Measurements from ENCODE around the gene PTTG2. TPM values are rescaled to one million over a fixed set of nuclear protein-coding genes. Genes with fewer than 3 reads are reported as not detected.
A peak's percentile ranks its signal among the peaks of the same experiment; 100 is the strongest.

The PTTG2 gene
- total RNA-seq, 3 donors from 2014 or later (not counting 1 experiment from before 2014, with no cell fraction given), result 0.82 to 1.5 (median 1.2) TPM

DNA sequence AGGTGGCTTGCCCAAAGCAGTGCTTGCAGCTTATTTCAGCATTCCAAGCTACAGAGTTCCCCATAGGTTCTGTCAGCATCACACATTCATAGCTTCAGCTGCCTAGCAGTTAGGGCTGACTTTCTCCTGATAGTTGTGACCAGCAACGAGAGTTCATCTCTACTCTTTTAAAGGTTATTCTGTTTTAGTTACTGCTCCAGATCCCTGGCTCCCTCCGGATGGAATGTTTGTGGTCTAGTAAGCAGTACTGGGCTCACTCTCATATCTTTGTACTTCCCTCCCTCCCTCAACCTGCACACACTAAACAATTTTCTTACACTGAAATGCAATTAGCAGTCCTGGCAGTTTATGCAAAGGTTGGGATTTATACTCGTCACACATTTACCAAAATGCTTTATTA, 43.9 kb downstream of the PTTG2 start:
- H3K9me3 ChIP-seq (ENCODE audit: control insufficient read depth, insufficient read depth, low read length), result no peaks in the 10 kb centered on the region
- intact Hi-C loops (cut with micrococcal nuclease), result no loop called here
- no peak for ATAC-seq
- DNase-seq, result no peak
- no peaks in the 10 kb centered on the region for H3K9me3 Mint-ChIP-seq
- H3K36me3 ChIP-seq (ENCODE audit: control insufficient read depth, insufficient read depth, low read length), result no peaks in the 10 kb centered on the region
- peaks cover 56% of the 10 kb centered on the region in 2 donors for H3K4me1 Mint-ChIP-seq
- no peaks in the 10 kb centered on the region for H3K27me3 Mint-ChIP-seq (ENCODE audit: low read depth in 2 of 2)
- H3K4me3 ChIP-seq (ENCODE audit: low read length), result no peak overlapping the region
- no peak overlapping the region for H3K27ac Mint-ChIP-seq
- H3K4me3 Mint-ChIP-seq, result no peak overlapping the region
- no peaks in the 10 kb centered on the region for H3K36me3 Mint-ChIP-seq
- WGBS (ENCODE audit: insufficient coverage), result 100% methylated on average over 1 of the region's 3 CpGs
- TF ChIP-seq, protein P1, sequence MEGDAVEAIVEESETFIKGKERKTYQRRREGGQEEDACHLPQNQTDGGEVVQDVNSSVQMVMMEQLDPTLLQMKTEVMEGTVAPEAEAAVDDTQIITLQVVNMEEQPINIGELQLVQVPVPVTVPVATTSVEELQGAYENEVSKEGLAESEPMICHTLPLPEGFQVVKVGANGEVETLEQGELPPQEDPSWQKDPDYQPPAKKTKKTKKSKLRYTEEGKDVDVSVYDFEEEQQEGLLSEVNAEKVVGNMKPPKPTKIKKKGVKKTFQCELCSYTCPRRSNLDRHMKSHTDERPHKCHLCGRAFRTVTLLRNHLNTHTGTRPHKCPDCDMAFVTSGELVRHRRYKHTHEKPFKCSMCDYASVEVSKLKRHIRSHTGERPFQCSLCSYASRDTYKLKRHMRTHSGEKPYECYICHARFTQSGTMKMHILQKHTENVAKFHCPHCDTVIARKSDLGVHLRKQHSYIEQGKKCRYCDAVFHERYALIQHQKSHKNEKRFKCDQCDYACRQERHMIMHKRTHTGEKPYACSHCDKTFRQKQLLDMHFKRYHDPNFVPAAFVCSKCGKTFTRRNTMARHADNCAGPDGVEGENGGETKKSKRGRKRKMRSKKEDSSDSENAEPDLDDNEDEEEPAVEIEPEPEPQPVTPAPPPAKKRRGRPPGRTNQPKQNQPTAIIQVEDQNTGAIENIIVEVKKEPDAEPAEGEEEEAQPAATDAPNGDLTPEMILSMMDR (IDR thresholded peaks at IDR 0.05), result no peak
- peaks cover 40% of the 10 kb centered on the region for H3K4me1 ChIP-seq (ENCODE audit: control insufficient read depth, insufficient read depth, low read length)
- H3K27ac ChIP-seq (ENCODE audit: low read length), result no peak overlapping the region
- no peaks in the 10 kb centered on the region for H3K27me3 ChIP-seq (ENCODE audit: control insufficient read depth, insufficient read depth, low read length)

DNA sequence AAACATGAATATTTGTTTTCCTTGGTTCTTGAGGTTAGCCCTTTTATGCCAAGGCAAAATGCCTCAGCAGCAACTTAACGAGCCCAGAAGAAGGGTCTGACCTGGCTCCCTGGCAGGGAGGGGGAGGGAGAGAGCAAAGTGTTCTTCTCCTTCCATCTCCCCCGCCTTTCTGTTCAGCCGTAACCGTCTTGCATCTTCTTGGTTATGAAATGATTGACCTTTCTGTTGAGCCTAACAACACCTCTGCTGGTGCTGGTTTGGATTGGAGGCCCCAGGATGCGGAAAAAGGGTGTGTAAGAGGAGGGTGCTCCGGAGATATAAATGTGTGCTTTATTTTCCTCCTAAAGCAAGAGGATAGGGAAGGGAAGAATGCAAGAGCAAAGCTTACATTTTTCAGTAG, 44.7 kb downstream of the PTTG2 start:
- intact Hi-C loops (cut with micrococcal nuclease), result no loop called here
- ATAC-seq, result no peak
- Mint-ChIP-seq H3K4me3 (no peak overlapping the region), H3K9me3 (no peaks in the 10 kb centered on the region), H3K27me3 (ENCODE audit: low read depth in 2 of 2) (no peaks in the 10 kb centered on the region), H3K4me1 (peaks cover 48 to 56% of the 10 kb centered on the region in 2 donors), H3K36me3 (no peaks in the 10 kb centered on the region), H3K27ac (peak overlapping the region; percentile 24 to 35)
- Histone ChIP-seq H3K36me3 (ENCODE audit: control insufficient read depth, insufficient read depth, low read length) (no peaks in the 10 kb centered on the region), H3K9me3 (ENCODE audit: control insufficient read depth, insufficient read depth, low read length) (no peaks in the 10 kb centered on the region), H3K27ac (ENCODE audit: low read length) (no peak overlapping the region), H3K27me3 (ENCODE audit: control insufficient read depth, insufficient read depth, low read length) (no peaks in the 10 kb centered on the region), H3K4me1 (ENCODE audit: control insufficient read depth, insufficient read depth, low read length) (peaks cover 36% of the 10 kb centered on the region), H3K4me3 (ENCODE audit: low read length) (no peak overlapping the region)
- WGBS (ENCODE audit: insufficient coverage), result 90% methylated on average over 5 of the region's 6 CpGs
- TF ChIP-seq, protein P1 (IDR thresholded peaks at IDR 0.05), result no peak
- DNase-seq, result no peak

DNA sequence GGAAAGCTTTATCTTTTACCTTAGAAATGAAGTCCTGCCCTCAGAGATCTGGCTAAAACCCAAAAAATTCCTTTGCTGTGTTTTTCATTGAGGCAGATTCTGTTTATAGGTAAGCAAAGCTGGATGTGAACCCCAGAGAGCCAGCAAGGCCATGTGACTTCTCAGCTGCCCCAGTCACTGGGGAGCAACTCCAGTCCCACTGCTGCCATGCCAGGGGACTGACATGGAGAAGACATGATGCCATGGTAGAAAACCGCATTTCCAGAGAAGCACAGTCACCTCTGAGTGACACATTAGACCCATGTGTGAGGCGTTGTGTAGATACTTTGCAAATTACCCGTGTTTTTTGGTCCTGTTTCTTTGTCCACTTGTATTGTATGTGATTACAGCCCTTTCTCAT, 45.4 kb downstream of the PTTG2 start:
- Histone ChIP-seq H3K27me3 (ENCODE audit: control insufficient read depth, insufficient read depth, low read length) (no peaks in the 10 kb centered on the region), H3K4me1 (ENCODE audit: control insufficient read depth, insufficient read depth, low read length) (peaks cover 36% of the 10 kb centered on the region), H3K4me3 (ENCODE audit: low read length) (no peak overlapping the region), H3K27ac (ENCODE audit: low read length) (no peak overlapping the region), H3K36me3 (ENCODE audit: control insufficient read depth, insufficient read depth, low read length) (no peaks in the 10 kb centered on the region), H3K9me3 (ENCODE audit: control insufficient read depth, insufficient read depth, low read length) (no peaks in the 10 kb centered on the region)
- Mint-ChIP-seq H3K27me3 (ENCODE audit: low read depth in 2 of 2) (no peaks in the 10 kb centered on the region), H3K4me1 (peaks cover 52 to 60% of the 10 kb centered on the region in 2 donors), H3K4me3 (no peak overlapping the region), H3K27ac (no peak overlapping the region), H3K36me3 (no peaks in the 10 kb centered on the region), H3K9me3 (no peaks in the 10 kb centered on the region)
- 96% methylated on average over 3 of the region's 3 CpGs for WGBS (ENCODE audit: insufficient coverage)
- TF ChIP-seq, protein P1 (IDR thresholded peaks at IDR 0.05), result no peak
- DNase-seq, result no peak
- intact Hi-C loops (cut with micrococcal nuclease), result no loop called here
- no peak for ATAC-seq

DNA sequence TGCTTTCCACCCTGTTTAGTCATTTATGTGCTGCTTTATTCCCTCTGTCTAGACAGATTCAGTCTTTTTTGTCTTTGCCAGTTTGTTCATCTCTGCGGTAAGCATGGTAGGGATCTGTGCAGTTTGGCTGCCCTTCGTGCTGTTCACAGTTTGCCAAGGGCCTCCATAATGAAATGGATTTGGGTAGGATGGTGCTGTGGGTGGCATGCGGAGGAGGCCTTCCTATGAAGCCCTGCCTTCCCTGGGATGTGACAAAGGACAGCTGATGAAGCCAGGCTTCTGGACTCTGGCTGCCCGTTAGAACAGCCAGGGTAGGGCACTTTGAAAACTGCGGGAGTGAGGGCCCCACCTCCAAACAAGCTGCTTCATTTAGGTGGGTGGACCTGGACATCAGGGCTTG, 47.4 kb downstream of the PTTG2 start:
- no peaks in the 10 kb centered on the region for H3K36me3 ChIP-seq (ENCODE audit: control insufficient read depth, insufficient read depth, low read length)
- H3K4me1 Mint-ChIP-seq, result peaks cover 55 to 61% of the 10 kb centered on the region in 2 donors
- peak overlapping the region; percentile 14 for H3K4me3 Mint-ChIP-seq
- H3K27me3 ChIP-seq (ENCODE audit: control insufficient read depth, insufficient read depth, low read length), result no peaks in the 10 kb centered on the region
- peaks cover 33% of the 10 kb centered on the region for H3K4me1 ChIP-seq (ENCODE audit: control insufficient read depth, insufficient read depth, low read length)
- 78% methylated on average over 5 of the region's 5 CpGs for WGBS (ENCODE audit: insufficient coverage)
- TF ChIP-seq, protein P1 (IDR thresholded peaks at IDR 0.05), result no peak
- no peaks in the 10 kb centered on the region for H3K9me3 ChIP-seq (ENCODE audit: control insufficient read depth, insufficient read depth, low read length)
- no peak overlapping the region for H3K4me3 ChIP-seq (ENCODE audit: low read length)
- peak overlapping the region in 1 of 2 donors; percentile 69 for H3K27ac Mint-ChIP-seq
- H3K36me3 Mint-ChIP-seq, result no peaks in the 10 kb centered on the region
- H3K27ac ChIP-seq (ENCODE audit: low read length), result no peak overlapping the region
- ATAC-seq, result no peak
- no peak for DNase-seq
- intact Hi-C loops (cut with micrococcal nuclease), result no loop called here
- no peaks in the 10 kb centered on the region for H3K9me3 Mint-ChIP-seq
- no peaks in the 10 kb centered on the region for H3K27me3 Mint-ChIP-seq (ENCODE audit: low read depth in 2 of 2)
